ENCODE measurements around the gene MYPN. TPM values are rescaled to one million over a fixed set of nuclear protein-coding genes. Genes with fewer than 3 reads are reported as not detected.

MYPN gene
- total and polyA plus RNA-seq, 2 donors (not counting 1 experiment from before 2014, with no cell fraction given), result not detected

DNA sequence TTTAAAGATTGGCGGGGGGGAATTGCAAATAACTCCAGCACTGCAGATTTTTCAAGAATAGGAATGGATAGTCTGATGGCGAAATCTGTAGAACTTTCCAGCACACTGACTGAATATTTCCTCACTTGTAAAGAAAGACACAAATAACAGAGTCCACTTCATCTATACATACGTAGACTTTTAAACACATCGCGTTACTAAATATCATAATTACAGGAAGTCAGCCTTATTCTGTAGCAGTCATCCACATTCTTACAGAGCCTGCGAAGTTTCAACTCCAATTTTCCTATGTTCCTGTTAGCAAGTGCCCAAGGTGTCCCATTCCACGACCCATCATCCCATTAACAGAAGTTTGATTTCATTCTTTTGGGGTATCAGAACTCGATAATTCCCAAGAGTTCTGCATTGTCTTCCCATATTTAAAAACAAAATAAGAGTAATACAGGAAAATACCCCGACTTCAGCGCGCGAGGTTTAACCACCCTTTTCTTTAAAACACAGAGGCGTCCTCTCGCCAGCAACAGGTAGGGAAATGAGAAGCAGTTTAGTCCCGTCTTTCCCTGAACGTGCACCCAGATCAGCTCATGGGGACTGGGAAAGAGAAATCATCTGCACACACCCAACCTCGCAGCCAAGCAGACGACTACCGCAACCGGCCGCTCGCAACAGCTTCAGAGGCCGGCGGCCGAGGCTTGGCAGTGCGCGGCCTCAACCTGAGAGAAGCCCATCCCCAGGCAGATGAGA, 35.1 kb upstream of the MYPN start:
- H3K9ac ChIP-seq (ENCODE audit: low read length), result peak overlapping the region; percentile 98
- H3K27me3 ChIP-seq (replicated peaks in 1 of 4; ENCODE audit: control extremely low read depth in 1 of 4, control insufficient read depth in 3 of 4, insufficient read depth in 4 of 4, low read length in 3 of 4), result no peaks in the 10 kb centered on the region
- H3K79me2 ChIP-seq (ENCODE audit: control insufficient read depth, insufficient read depth, low read length), result peaks cover 35% of the 10 kb centered on the region
- TF ChIP-seq, protein P1, sequence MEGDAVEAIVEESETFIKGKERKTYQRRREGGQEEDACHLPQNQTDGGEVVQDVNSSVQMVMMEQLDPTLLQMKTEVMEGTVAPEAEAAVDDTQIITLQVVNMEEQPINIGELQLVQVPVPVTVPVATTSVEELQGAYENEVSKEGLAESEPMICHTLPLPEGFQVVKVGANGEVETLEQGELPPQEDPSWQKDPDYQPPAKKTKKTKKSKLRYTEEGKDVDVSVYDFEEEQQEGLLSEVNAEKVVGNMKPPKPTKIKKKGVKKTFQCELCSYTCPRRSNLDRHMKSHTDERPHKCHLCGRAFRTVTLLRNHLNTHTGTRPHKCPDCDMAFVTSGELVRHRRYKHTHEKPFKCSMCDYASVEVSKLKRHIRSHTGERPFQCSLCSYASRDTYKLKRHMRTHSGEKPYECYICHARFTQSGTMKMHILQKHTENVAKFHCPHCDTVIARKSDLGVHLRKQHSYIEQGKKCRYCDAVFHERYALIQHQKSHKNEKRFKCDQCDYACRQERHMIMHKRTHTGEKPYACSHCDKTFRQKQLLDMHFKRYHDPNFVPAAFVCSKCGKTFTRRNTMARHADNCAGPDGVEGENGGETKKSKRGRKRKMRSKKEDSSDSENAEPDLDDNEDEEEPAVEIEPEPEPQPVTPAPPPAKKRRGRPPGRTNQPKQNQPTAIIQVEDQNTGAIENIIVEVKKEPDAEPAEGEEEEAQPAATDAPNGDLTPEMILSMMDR (IDR thresholded peaks at IDR 0.05), result no peak
- peak overlapping the region; percentile 83 to 95 (median 90) for H3K4me3 ChIP-seq (ENCODE audit: control extremely low read depth in 1 of 5, extremely low read depth in 1 of 5, insufficient read depth in 1 of 5, low read depth in 2 of 5, low read length in 4 of 5)
- Mint-ChIP-seq H3K4me1 (peaks cover 39% of the 10 kb centered on the region), H3K4me3 (peak overlapping the region; percentile 95), H3K9me3 (ENCODE audit: insufficient read depth) (no peaks in the 10 kb centered on the region), H3K27ac (peak overlapping the region; percentile 98), H3K27me3 (no peaks in the 10 kb centered on the region)
- H3K27ac ChIP-seq (ENCODE audit: low read length in 2 of 2), result peak overlapping the region; percentile 99 to 100
- ChIA-PET CTCF (interaction anchor here (2.1 kb wide), 1 partner anchor 219 kb away, joined by 4 read pairs; no protein-coding TSS in a partner anchor), POLR2A (interaction anchor here (1.1 kb wide), 1 partner anchor 228 kb away, joined by 4 read pairs; no protein-coding TSS in a partner anchor)
- no peaks in the 10 kb centered on the region for H3K9me3 ChIP-seq (ENCODE audit: control extremely low read depth in 1 of 3, control insufficient read depth in 2 of 3, insufficient read depth in 1 of 3, low read length in 2 of 3)
- H3K4me2 ChIP-seq (replicated peaks; ENCODE audit: low read depth, low read length, poor library complexity, severe bottlenecking), result peak overlapping the region; percentile 86
- intact Hi-C loops (cut with micrococcal nuclease), result loop anchor here (1.0 to 10.0 kb wide), 4 partner anchors 49 to 827 kb away; partner anchors contain the start of genes DDX50 and SLC25A16
- DNase-seq (no peak), ATAC-seq (ENCODE audit: low read depth) (no peak)
- no peaks in the 10 kb centered on the region for H4K20me1 ChIP-seq (ENCODE audit: control insufficient read depth, insufficient read depth, low read length, poor library complexity, severe bottlenecking)
- H3K4me1 ChIP-seq (ENCODE audit: control insufficient read depth in 2 of 2, insufficient read depth in 2 of 2, low read length in 2 of 2), result peaks cover 13 to 33% of the 10 kb centered on the region in 2 donors
- H3K36me3 ChIP-seq (replicated peaks in 1 of 2; ENCODE audit: control extremely low read depth in 1 of 2, control insufficient read depth in 1 of 2, extremely low read depth in 1 of 2, insufficient read depth in 2 of 2, low read length in 1 of 2), result peaks cover 0 to 17% of the 10 kb centered on the region in 2 experiments
- WGBS (ENCODE audit: insufficient coverage), result 0% methylated on average over 18 of the region's 27 CpGs
- peak overlapping the region; percentile 81 for H2AFZ ChIP-seq (ENCODE audit: insufficient read depth, low read depth, low read length, poor library complexity, severe bottlenecking)

Measured in B cell (primary cell).